ENCODE results near the gene ITGAD. TPM values are rescaled to one million over a fixed set of nuclear protein-coding genes. Genes with fewer than 3 reads are reported as not detected.

Gene ITGAD
- total RNA-seq, 2 experiments from 2014 or later, result not detected

Other genes starting within 250 kb of the ITGAD start
- under 1 TPM in 1 of 2 experiments, not detected in 1; 0.24 TPM for gene PRSS36, start 243.3 kb upstream of the ITGAD start, total RNA-seq
- gene FUS, start 213.2 kb upstream of the ITGAD start, total RNA-seq, result 100 to 1,000 TPM; 459 to 489 TPM
- gene PYCARD, start 190.6 kb upstream of the ITGAD start, total RNA-seq, result 10 to 100 TPM; 13.6 to 14.6 TPM
- gene TRIM72, start 179.2 kb upstream of the ITGAD start, total RNA-seq, result not detected
- gene PYDC1, start 176.2 kb upstream of the ITGAD start, total RNA-seq, result not detected
- gene ITGAM, start 133.4 kb upstream of the ITGAD start, total RNA-seq, result 1 to 10 TPM; 4.1 to 5.0 TPM
- 10 to 100 TPM; 30.3 to 32.9 TPM for gene ITGAX, start 38.2 kb upstream of the ITGAD start, total RNA-seq
- gene COX6A2, start 35.0 kb downstream of the ITGAD start, total RNA-seq, result not detected
- under 1 TPM; 0.17 to 0.19 TPM for gene ZNF843, start 49.5 kb downstream of the ITGAD start, total RNA-seq
- 1 to 10 TPM; 5.5 to 6.4 TPM for gene ARMC5, start 66.2 kb downstream of the ITGAD start, total RNA-seq
- 1 to 10 TPM in 1 of 2 experiments, under 1 TPM in 1; 0.80 to 1.1 TPM for gene TGFB1I1, start 78.8 kb downstream of the ITGAD start, total RNA-seq
- gene SLC5A2, start 89.8 kb downstream of the ITGAD start, total RNA-seq, result under 1 TPM in 1 of 2 experiments, not detected in 1; 0.21 TPM
- gene RUSF1, start 115.1 kb downstream of the ITGAD start, total RNA-seq, result 10 to 100 TPM; 40.9 to 41.2 TPM
- gene AHSP, start 134.6 kb downstream of the ITGAD start, total RNA-seq, result not detected

Measured in activated CD4-positive, alpha-beta memory T cell treated with anti-CD3 and anti-CD28 coated beads for 36 hours (primary cell).